CD4-positive, alpha-beta T cell (primary cell): ENCODE results near the gene PGF. TPM values are rescaled to one million over a fixed set of nuclear protein-coding genes. Genes with fewer than 3 reads are reported as not detected.

Experiments
- ATAC-seq: fragments of 200-7000 bp; cut with Tn5 transposase; one replicate; pipeline ENCODE4 v1.10.0; 2022; ENCODE audit warnings: mild to moderate bottlenecking; ENCODE audit not compliant: poor library complexity
- CTCF ChIA-PET: fragments of 350-600 bp; sonication (Branson Sonifier 250); formaldehyde crosslinking; loops from one replicate; lab custom pipeline; 2021; ENCODE audit warnings: antibody characterized with exemption, inconsistent platforms; lab: Charles Lee
- POLR2A ChIA-PET: fragments of 350-600 bp; sonication (Branson Sonifier 250); formaldehyde crosslinking; loops from one replicate; lab custom pipeline; 2021; ENCODE audit warnings: antibody characterized with exemption, inconsistent platforms; lab: Charles Lee
- DNase-seq, 14 experiments: peaks; one replicate each; pipeline ENCODE4 v3.0.0-alpha.2; 2013 to 2020; ENCODE audit warnings: mixed read lengths in 2 of 14
- H3K27ac ChIP-seq, 2 donors: one replicate each; pipeline versions ENCODE4 v1.5.1 to v1.7.0; 2013; ENCODE audit warnings: low read length in 2 of 2, low read depth in 1 of 2, mild to moderate bottlenecking in 1 of 2
- H3K27me3 ChIP-seq, 2 experiments: 1 replicate in 1 of 2; 2 replicates in 1 of 2; pipeline versions ENCODE4 v1.6.1 to v1.7.0; 2013; ENCODE audit warnings: low read length in 2 of 2, control low read depth in 1 of 2, mild to moderate bottlenecking in 1 of 2, moderate library complexity in 1 of 2; ENCODE audit not compliant: insufficient read depth in 2 of 2, control insufficient read depth in 1 of 2
- H3K36me3 ChIP-seq: one replicate; pipeline ENCODE4 v1.6.1; 2013; ENCODE audit warnings: low read length, control low read depth; ENCODE audit not compliant: insufficient read depth
- H3K4me1 ChIP-seq: one replicate; pipeline ENCODE4 v1.6.1; 2013; ENCODE audit warnings: low read length, control low read depth; ENCODE audit not compliant: insufficient read depth
- H3K4me3 ChIP-seq: one replicate; pipeline ENCODE4 v1.5.1; 2013; ENCODE audit warnings: mild to moderate bottlenecking, low read length, moderate library complexity
- H3K9me3 ChIP-seq, 2 experiments: 1 replicate in 1 of 2; 2 replicates in 1 of 2; pipeline versions ENCODE4 v1.6.1 to v1.7.0; 2013; ENCODE audit warnings: low read length in 2 of 2, mild to moderate bottlenecking in 2 of 2, control low read depth in 1 of 2, moderate library complexity in 1 of 2; ENCODE audit not compliant: control insufficient read depth in 1 of 2, insufficient read depth in 1 of 2
- H3K27ac Mint-ChIP-seq: one replicate; pipeline ENCODE4 v1.8.0; 2020; ENCODE audit warnings: mixed read lengths
- H3K27me3 Mint-ChIP-seq: one replicate; pipeline ENCODE4 v1.8.0; 2021; ENCODE audit warnings: mixed read lengths
- H3K36me3 Mint-ChIP-seq: one replicate; pipeline ENCODE4 v1.8.0; 2021; ENCODE audit warnings: low read depth, mixed read lengths
- H3K4me1 Mint-ChIP-seq: one replicate; pipeline ENCODE4 v1.8.0; 2021; ENCODE audit warnings: low read depth, mixed read lengths
- H3K4me3 Mint-ChIP-seq: one replicate; pipeline ENCODE4 v1.8.0; 2020; ENCODE audit warnings: mild to moderate bottlenecking, mixed read lengths
- H3K9me3 Mint-ChIP-seq: one replicate; pipeline ENCODE4 v1.8.0; 2020; ENCODE audit warnings: mixed read lengths
- intact Hi-C, 2 experiments: fragments of 100-400 bp; cut with DNase I in 1 of 2; cut with micrococcal nuclease in 1 of 2; formaldehyde crosslinking; loops; one replicate each; pipeline versions ENCODE4 v1.15.1 to v1.9.0; 2023 to 2025; cut with DNase I, micrococcal nuclease
- total RNA-seq, 174 experiments: library from RNA in 2 of 174; stranded (reverse) in 2 of 174; gene quantifications; one replicate each; pipeline ENCODE4 v1.2.3 and lab custom pipeline; 2021 to 2026
- TF ChIP-seq, protein P1 (sequence below): fragments of 200-600 bp; IDR thresholded peaks from one replicate; pipeline ENCODE4 v1.8.0; 2022; ENCODE audit warnings: antibody characterized with exemption, mild to moderate bottlenecking

PGF gene
- total RNA-seq, 2 experiments from 2014 or later: 0.11 TPM; not detected in 1

DNA sequence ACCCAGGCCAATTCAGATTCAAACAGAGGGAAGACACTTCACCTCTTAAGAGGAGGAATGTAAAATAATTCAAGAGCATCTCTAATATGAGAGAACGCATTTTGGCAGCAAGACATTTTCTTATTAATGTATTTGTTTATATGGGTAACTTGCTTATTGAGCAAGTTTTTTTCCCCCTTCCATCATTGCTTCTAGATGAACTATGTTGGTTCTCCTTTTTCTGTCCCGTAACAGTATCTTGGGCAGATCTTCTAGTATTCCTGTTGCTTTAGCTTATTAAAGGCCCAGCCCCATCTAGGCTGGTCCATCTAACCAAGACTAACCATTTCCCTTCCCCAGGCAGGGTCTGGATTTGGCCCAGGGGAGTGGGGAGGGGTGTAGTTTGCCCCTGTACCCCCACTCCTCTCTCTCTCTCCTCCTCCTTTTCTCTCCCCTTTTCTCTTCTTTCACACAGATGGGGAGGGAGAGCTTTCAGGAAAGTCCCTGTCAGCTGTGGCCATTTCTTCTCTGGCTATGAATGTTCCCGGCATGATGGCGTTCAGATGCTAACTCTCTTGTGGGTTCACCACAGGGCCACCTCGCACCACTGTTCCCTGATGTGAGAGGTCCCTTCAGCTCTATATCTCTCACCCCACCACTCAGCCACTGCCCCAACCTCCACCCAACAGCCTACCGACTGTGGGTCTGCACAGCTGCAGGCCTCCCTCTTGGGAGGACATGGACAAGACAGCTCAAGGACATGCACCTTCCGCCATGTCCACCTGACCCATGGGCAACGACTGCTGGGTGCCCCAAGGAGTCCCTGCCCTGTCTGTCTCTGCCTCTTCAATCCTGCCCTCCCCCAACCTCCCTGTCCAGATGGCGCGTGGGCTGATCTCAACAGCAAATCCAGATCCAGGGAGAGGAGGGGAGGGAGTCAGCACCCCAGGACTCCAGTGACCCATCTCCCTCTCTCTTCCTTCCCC, 16.6 kb downstream of the PGF start:
- Histone ChIP-seq H3K4me3 (no peak overlapping the region), H3K9me3 (peaks cover 0 to 3% of the 10 kb centered on the region in 2 experiments), H3K36me3 (no peaks in the 10 kb centered on the region), H3K27ac (no peak overlapping the region), H3K4me1 (peaks cover 42% of the 10 kb centered on the region), H3K27me3 (no peaks in the 10 kb centered on the region)
- ChIA-PET CTCF (no interaction called here), POLR2A (interaction anchor here (1.9 kb wide), 1 partner anchor 15 kb away, joined by 4 read pairs; the partner anchor contains the start of gene RPS6KL1)
- no peak overlapping the region for H3K4me3 Mint-ChIP-seq
- ATAC-seq (no peak), DNase-seq (no peak)
- no peaks in the 10 kb centered on the region for H3K36me3 Mint-ChIP-seq
- H3K4me1 Mint-ChIP-seq: peaks cover 51% of the 10 kb centered on the region
- no peaks in the 10 kb centered on the region for H3K27me3 Mint-ChIP-seq
- H3K27ac Mint-ChIP-seq: no peak overlapping the region
- H3K9me3 Mint-ChIP-seq: no peaks in the 10 kb centered on the region
- intact Hi-C loops: no loop called here
- TF ChIP-seq, protein P1, sequence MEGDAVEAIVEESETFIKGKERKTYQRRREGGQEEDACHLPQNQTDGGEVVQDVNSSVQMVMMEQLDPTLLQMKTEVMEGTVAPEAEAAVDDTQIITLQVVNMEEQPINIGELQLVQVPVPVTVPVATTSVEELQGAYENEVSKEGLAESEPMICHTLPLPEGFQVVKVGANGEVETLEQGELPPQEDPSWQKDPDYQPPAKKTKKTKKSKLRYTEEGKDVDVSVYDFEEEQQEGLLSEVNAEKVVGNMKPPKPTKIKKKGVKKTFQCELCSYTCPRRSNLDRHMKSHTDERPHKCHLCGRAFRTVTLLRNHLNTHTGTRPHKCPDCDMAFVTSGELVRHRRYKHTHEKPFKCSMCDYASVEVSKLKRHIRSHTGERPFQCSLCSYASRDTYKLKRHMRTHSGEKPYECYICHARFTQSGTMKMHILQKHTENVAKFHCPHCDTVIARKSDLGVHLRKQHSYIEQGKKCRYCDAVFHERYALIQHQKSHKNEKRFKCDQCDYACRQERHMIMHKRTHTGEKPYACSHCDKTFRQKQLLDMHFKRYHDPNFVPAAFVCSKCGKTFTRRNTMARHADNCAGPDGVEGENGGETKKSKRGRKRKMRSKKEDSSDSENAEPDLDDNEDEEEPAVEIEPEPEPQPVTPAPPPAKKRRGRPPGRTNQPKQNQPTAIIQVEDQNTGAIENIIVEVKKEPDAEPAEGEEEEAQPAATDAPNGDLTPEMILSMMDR: no peak

DNA sequence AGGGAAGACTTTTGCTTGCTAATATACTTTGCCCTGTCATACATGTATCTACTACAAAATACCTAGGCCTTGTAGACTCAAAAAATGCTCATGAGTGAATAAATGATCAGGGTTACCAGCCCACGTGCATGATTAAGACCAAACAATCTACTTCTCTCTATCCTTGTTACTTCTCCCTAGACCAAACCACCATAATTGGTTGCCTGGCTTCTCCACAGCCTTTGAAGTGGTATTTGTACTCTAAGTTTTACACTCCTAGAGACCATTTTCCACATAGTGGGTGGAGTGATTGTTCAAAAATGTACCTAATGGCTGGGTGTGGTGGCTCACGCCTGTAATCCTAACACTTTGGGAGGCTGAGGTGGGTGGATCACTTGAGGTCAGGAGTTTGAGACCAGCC, 18.2 kb downstream of the PGF start:
- POLR2A ChIA-PET: interaction anchor here (1.9 kb wide), 1 partner anchor 14 kb away, joined by 4 read pairs; the partner anchor contains the start of gene RPS6KL1
- H3K27me3 Mint-ChIP-seq: no peaks in the 10 kb centered on the region
- TF ChIP-seq, protein P1: no peak
- no peaks in the 10 kb centered on the region for H3K36me3 Mint-ChIP-seq
- H3K4me1 ChIP-seq: peaks cover 32% of the 10 kb centered on the region
- no peaks in the 10 kb centered on the region for H3K27me3 ChIP-seq
- no peak overlapping the region for H3K4me3 ChIP-seq
- no peaks in the 10 kb centered on the region for H3K36me3 ChIP-seq
- CTCF ChIA-PET: interaction anchor here (1.8 kb wide), 1 partner anchor 9 kb away, joined by 6 read pairs; no protein-coding TSS in a partner anchor
- no peak for DNase-seq
- H3K27ac ChIP-seq: no peak overlapping the region
- no peak overlapping the region for H3K4me3 Mint-ChIP-seq
- intact Hi-C loops: no loop called here
- H3K9me3 Mint-ChIP-seq: no peaks in the 10 kb centered on the region
- H3K9me3 ChIP-seq: peaks cover 0 to 3% of the 10 kb centered on the region in 2 experiments
- H3K4me1 Mint-ChIP-seq: peaks cover 36% of the 10 kb centered on the region
- no peak for ATAC-seq
- H3K27ac Mint-ChIP-seq: no peak overlapping the region

DNA sequence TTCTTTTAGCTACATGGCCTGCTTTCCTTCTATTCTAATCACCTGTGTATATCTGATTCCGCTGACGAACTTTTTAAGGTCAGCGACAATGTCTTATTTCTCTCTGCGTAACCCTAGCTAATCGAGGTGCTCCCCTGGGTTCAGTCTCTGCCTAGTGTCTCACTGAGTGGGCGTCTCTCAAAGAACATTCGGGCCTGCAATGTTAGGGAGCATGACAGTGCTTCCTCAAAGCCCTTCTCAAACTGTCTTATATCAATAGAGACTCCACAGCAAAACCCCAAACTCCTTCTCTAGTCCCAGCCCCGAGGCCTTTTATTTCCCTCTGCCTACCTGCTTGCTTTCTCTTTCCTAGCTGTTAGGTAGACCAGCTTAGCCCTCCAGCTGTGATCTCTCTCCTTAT, 18.7 kb downstream of the PGF start:
- no peaks in the 10 kb centered on the region for H3K27me3 Mint-ChIP-seq
- Histone ChIP-seq H3K27me3 (no peaks in the 10 kb centered on the region), H3K9me3 (peaks cover 0 to 3% of the 10 kb centered on the region in 2 experiments), H3K27ac (no peak overlapping the region), H3K4me3 (no peak overlapping the region), H3K4me1 (peaks cover 28% of the 10 kb centered on the region), H3K36me3 (no peaks in the 10 kb centered on the region)
- H3K36me3 Mint-ChIP-seq: no peaks in the 10 kb centered on the region
- intact Hi-C loops: no loop called here
- H3K4me3 Mint-ChIP-seq: no peak overlapping the region
- ChIA-PET POLR2A (interaction anchor here (1.9 kb wide), 1 partner anchor 13 kb away, joined by 4 read pairs; the partner anchor contains the start of gene RPS6KL1), CTCF (interaction anchor here (1.8 kb wide), 1 partner anchor 9 kb away, joined by 6 read pairs; no protein-coding TSS in a partner anchor)
- ATAC-seq (no peak), DNase-seq (no peak)
- H3K4me1 Mint-ChIP-seq: peaks cover 32% of the 10 kb centered on the region
- no peak overlapping the region for H3K27ac Mint-ChIP-seq
- TF ChIP-seq, protein P1: no peak
- no peaks in the 10 kb centered on the region for H3K9me3 Mint-ChIP-seq
